NCI-H2107 treated with DMSO at 0.1 percent for 48 hours (cell line): ENCODE measurements around the gene KATNBL1.

Experiments used
- DNase-seq: peaks from one replicate; lab custom pipeline; 2025; ENCODE audit not compliant: unreplicated experiment; lab: John Stamatoyannopoulos, UW

KATNBL1 gene, protein sequence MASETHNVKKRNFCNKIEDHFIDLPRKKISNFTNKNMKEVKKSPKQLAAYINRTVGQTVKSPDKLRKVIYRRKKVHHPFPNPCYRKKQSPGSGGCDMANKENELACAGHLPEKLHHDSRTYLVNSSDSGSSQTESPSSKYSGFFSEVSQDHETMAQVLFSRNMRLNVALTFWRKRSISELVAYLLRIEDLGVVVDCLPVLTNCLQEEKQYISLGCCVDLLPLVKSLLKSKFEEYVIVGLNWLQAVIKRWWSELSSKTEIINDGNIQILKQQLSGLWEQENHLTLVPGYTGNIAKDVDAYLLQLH

DNA sequence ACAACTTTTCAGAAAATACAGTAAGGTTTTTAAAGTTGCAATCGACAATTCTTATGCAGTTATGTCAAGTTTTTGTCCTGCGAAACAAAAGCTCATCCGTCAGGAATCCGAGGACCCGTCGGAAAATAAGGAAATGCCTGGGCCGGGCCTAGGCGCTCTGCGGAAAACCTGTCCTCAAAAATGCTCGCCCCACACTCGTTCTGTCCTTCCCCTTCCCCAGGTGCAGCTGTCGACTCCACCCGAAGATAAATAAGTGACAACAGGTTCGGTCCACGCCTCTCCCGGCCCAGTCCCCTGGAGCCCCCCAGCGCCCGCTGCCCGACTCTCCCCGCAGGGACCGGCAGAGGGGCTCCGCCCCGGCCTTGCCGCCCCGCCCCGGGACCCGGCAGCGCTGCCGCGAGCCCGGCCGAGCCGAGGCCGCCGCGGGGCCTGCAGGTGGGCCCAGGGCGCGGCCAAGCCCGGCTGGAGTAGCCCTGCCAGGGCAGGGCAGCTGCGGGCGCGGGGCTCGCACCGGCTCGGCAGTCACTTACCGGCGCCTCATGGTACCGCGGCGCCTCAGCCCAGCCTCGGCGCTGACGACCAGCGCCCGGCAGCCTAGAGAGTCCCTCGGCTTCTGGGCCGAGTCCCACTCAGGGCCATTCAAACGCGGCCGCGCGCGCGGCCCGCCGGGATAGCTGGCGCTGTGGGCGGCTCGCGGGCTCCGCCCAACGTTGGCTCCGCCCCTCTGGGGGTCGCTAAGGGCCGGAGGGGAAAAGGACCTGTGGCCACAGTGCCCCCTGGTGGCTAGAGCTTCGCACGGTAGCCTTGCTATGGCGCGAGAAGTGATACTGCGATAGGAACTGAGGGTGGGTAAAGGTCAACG, at the start of gene KATNBL1:
Gene KATNBL1 (minus strand): TSS at position 676 of the 862 bp plus-strand sequence. CDS start 46,420 bp downstream, outside the sequence.
- peak; percentile 49 for DNase-seq

DNA sequence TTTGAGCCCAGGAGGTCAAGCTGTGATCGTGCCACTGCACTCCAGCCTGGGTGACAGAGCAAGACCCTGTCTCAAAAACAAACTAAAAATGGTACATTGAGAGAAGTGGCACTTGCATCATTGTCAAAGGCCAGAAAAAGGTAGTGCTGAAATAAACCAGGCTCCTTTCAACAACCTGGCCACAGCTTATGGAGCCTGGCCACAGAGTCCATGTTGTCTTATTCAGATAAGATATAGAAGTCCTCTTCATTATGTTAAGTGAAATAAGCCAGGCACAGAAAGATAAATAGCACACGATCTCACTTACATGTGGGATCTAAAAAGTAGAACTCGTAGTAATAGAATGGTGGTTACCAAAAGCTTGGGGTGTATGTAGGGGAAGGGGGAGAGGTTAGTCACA, 49.7 kb upstream of the KATNBL1 start:
- DNase-seq: no peak

DNA sequence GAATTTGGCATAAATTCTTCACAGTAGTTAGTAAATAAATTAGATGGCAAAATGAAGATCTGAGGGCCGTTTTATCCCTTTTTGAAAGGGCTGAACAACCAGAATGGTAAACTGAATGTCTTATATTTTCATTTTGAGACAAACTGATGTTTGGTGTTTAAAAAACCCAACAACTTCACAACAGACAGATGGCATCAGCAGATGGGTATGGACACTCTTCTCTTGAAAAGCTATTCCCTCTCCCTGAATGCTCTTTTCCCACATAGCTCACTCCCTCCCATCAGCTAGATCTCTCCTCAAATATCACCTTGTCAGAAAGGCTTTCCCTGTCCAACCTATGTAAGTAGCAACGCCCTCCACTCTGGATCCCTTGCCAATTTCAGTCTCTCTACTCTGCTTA, 48.3 kb upstream of the KATNBL1 start:
- no peak for DNase-seq

DNA sequence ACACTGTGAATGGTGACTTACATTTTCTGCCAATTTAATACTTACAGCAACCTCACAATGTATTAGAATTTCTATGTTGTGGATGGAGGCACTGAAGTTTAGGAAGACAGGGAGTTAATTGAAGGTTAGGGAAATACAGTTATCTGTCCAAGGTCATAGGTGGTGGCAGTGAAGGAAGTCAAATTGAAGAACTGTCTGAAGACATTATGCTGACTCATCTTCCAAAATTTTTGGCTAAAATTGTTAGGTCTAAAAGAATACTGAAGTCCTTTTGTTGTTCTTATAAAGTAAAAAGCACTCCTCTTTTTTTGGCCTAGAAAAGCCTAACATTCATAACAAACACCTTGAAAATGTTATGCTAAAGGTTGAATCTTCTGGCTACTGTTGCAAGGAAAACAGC, 42.6 kb upstream of the KATNBL1 start:
- no peak for DNase-seq

DNA sequence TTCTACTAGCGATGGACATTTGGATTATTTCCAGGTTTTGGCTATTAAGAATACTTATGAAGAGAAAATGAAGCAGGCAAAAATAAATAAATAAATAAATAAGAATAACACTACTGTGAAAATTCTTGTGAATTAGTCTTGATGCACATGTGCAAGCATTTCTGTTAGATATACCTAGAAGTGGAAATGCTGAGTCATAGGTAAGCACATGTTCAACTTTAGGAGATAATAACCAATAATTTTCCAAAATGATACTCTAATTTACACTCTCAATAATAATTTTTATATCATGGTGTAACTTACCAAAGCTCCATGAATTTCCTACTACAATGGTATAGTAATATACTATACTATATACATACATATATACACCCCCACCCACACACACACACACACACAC, 38.3 kb upstream of the KATNBL1 start:
- DNase-seq: no peak

DNA sequence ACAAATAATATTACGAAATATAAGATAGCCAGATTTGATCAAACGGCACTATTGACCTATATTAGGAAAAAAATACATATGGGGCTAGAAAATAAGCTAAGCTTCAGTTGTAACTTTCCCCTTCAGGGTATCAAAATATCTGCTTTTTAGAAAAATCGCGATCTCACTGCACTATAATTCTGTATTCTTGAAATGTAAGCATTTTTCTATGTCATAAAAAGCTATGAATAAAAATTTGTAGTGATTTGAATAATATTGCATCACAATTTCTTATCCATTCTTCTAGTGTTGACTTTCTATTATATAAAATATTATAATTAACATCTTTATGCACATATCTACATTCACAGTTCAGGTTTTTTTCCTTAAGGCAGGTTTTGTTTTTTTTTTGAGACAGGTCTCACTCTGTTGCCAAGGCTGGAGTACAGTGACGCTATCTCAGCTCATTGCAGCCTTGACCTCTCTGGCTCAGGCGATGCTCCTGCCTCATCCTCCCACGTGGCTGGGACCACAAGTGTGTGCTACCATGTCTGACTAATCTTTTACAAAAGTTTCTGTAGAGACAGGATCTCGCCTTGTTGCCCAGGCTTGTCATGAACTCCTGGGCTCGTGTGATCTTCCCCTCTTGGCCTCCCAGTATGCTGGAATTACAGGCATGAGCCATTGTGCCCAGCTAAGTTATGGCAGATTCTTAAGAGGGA, 36.5 kb upstream of the KATNBL1 start:
- no peak for DNase-seq

DNA sequence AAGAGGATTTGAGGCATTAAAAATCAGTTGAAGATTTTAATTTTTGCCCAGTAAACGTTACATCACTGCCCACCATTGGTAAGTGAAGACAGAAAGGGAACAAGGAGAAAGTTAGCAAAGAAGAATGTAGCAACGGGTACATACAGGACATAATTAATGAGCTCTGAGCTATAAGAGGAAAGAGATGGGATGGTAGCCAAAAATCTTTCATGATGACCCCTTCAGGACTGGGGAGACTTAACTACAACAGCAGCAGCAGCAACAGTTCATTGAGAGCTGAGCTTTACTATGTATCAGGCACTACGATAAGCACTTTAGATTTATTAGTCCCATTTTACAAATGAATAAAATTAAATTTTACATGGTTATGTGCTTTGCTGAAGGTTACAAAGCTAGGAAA, 33.3 kb upstream of the KATNBL1 start:
- no peak for DNase-seq

DNA sequence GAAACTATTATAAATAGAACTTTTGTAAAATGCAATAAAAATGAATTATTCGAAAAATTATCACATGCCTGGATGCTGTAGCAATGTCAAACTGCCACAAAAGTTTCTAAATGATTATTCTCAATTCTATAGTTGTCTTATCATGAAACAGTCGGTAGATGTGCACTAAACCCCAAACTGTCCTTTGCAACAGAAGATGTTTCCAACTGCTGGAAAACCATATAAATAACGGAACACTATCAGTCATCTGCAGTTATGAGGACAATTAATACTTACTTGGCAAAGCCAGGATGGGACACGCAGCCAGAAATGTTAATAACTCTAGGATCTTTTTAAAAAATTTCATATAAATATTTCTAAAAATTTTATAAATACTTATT, 32.4 kb upstream of the KATNBL1 start:
- no peak for DNase-seq

DNA sequence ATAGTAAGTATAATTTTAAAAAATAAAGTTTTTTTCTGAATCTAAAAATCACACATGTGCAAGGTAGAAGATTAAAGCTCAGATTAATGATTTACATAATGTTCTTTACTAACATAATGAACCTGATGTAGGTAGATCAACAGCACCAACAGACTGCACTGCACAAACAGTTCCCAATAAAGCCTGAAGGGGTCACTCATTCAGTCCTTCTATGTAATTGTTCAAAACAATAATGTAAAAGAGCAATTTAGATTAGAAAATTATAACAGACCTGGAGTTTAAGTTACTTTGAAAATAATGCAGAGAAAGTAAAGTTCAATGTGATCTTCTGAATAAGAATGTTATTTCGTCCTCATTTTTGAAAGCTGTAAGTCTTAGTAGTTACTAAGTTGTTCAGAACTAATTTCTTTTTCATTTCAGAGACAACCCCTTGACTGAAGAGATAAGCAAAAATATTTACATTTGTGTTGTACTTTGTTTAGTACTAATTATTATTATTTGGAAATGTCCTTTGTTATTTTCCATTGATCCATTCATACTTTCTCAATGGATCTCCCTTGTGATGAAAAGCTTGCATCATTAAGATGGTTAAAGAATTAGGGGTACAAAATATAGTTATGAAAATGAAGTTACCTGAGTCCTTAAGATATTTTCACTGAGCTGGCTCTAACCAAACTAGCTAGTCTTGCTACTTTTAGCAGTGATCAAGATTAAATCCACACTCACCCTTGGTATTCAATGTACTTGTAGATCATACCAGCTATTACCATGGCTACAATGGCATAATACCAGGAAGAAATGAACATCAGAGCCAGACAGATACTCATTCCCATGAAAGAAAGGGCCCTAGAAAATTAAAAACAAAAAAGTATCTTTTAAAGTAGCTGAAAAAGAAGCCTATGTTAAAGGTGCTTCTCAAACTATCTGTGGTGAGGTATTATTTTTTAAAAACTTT, 31.8 kb upstream of the KATNBL1 start:
- DNase-seq: peak; percentile 1

DNA sequence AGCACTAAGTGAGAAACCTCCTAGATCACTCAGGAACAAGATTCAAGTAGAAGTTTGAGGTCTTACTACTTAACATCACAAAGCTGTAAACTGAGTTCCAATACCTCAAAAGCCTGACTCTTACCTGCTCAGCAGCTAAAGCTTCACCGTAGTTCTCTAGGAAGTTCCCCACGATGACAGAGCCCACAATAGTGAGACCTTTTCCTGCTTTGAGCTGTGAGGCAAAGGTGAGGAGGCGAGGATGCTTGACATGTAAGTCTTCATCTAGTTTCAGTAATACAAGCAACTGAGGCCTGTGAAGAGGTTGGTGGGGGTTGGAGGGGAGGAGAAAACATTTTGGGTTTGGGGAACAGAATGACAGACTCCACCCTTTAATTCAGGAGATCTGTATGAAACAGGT, 30.6 kb upstream of the KATNBL1 start:
- no peak for DNase-seq

DNA sequence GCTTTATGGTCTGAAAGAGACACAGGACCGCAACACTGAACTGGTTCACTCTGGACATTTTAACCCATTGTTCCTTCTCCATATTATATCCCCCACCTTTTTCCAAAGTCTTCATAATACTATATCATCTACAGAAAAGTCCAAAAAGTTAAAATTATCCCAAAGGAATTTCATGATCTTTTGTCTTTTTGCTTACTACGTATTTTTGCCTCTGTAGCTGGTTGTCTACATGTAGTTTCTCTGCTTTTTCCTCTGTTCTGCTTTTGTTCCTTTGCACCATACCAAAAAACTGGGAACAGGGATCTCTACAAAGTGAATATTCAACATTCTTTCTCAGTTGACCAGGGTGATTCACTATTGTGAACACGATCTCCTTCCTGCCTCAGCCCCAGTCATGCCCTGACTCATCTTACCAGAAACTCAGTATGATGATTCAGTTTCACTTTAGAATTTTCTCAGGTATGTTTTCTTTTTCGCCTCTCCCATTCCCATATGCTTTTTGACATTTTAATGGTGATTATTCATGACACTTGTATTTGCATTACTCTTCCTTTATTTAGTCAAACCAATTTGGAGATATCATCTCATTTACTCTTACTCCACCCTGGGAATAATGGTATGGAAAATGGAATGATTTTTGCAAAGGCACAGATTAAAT, 29.4 kb upstream of the KATNBL1 start:
- no peak for DNase-seq

DNA sequence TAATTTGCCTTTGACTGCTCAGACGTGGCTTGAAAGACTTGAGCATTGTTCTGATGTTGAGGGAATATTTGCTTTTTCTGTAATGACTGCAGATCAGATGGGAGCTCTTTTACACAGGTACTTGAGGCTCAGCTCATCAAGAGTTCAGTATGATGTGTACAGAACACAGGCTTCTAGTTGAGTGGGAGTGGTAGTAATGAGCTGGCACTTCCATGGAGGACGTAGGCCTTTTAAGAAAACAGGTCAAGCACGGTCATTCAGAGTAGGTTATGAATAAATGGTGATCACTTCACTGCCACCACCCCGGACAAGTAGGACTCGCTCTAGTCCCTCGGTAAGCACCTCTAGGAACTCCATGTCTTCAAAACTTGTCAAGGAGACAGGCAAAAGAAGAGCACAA, 23.7 kb upstream of the KATNBL1 start:
- no peak for DNase-seq

DNA sequence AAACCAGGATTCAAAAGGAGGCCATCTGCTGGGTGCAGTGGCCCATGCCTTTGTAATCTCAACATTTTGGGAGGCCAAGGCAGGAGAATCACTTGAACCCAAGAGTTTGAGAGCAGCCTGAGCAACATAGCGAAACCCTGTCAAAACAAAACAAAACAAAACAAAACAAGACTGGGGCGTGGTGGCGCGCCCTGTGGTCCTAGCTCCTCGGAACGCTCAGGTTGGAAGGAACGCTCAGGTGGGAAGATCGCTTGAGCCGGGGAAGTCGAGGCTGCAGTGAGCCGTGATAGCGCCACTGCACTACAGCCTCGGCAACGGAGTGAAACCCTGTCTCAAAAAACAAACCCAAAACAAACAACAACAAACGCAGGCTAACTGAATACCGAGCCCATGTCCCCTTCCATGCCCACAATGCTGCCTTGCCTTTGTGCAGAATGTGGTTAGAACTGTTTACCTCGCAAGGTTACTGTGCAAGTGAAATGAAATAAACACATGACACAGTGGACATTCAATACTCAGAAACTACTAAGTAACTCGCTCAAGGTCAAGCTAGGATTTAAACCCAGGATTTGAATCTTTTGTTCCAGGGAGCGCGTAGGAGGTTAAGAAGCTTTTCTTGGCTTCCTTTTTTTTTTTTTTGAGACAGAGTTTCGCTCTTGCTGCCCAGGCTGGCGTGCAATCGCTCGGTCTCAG, 14.2 kb upstream of the KATNBL1 start:
- DNase-seq: no peak

DNA sequence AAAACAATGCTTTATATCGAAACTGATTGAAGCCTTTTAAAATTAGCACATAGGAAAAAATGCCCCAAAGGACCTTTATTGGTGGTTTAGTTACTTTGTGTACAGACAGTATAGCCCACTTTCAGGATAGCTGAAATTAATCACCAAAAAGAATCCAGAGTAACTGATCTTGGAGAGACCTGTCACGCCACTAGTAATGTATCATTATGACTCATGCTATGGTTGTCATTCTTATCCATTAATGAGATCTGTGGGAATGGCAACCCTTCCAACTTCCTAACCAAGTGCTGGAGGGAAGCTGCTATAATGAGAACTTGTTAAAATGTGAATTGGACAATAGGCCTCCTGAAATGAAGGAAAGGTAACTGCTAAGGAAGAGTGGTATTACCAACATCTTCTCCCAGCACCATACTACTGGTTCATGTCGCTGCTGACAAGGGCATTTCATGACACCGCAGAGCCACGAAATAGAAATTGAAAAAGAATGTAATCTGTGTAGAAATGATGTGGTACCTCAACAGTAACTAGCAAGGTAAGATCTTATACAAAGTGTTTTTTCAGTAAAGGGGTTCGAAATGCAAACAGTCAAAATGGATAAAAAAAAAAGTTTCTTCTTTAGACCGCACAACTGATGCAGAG, 7.8 kb upstream of the KATNBL1 start:
- DNase-seq: no peak

DNA sequence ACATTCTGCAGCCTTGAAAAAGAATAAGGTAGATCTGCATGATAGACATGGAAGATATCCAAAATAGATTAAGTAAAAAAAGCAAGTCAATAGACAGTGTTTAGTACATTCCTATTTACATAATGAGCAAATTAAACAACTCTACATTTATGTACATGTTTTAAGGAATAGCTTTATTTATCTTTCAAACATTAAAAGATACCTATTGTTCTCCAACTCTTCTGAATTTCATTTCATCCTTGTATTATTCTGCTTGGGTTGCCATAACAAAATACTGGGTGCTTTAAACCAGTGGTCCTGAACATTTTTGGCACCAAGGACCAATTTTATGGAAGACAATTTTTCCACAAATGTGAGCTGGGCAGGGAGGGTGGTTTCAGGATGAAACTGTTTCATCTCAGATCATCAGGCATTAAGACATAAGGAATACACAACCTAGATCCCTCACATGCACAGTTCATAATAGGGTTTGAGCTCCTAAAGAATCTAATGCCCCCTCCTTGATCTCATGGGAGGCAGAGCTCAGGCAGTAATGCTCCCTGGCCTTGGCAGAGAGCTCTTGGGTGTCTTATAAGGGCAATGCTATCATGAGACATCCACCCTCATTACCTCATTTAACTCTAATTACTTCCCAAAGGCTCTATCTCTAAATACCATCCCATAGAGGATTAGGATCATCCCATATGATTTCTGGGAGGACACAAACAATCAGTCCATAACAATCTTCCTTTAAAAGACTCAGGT, 6.8 kb upstream of the KATNBL1 start:
- DNase-seq: no peak

DNA sequence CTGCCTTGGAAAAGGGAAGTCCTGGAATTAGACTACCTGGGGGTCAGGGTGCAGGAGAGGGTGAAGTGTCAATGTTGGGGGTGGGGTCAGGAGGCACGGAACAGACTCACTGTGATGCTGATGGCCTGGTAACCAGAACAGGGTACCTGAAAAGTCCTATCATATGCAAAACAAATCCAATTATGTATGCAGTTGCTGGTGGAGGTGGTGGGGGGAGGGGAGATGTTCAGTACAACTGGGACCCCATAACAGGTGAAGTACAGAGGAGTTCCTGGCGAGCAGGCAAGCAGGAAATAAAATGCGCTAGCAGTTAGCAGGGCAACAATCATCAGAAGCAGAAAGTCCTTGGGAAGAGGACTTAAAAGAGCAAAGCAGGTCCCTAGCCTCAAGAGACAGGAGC, 4.2 kb upstream of the KATNBL1 start:
- DNase-seq: no peak

DNA sequence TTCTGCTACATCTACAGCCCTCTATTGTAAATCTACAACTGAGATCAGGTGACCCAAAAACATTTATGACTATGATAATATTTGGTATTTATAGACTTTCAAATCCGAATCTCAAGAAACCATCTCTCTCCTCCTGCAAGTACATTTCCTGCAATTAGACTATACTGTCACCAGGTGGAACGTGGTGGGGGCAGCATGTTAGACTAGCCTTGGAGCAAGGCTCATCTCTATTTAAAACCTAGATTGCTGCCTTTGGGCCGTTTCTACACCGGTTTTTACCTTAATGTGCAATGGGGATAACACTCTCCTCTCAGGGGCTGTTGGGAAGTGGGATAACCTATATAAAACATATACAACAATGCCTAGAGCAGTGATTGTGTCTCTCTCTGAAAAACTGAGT, 3.8 kb upstream of the KATNBL1 start:
- DNase-seq: no peak

DNA sequence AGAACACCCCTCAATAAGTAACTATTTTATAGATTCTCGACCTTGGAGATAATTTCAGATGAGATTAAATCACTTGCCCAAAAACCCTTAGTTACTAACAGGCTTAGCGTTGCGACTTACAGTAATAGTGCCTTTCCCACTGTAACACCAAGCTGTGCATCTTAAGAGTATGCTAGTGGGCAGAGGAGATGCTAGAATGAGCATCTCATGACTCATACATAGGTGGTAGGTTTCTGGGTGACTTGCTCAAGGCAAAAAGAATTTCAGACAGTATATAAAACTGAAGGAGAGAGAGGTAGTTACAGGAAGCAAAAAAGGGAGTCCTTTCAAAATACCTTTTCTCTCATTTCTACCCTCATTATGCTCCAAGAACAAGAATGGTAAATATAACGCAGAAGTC, 3.9 kb downstream of the KATNBL1 start:
- DNase-seq: no peak
